Panc1 (cell line): ENCODE data around the gene ZNF329. TPM values are rescaled to one million over a fixed set of nuclear protein-coding genes. Genes with fewer than 3 reads are reported as not detected.

ENCODE experiments used
- ATAC-seq: fragments of 200-7000 bp; cut with Tn5 transposase; 2 replicates; pipeline ENCODE4 v1.9.1; 2020; ENCODE audit warnings: mild to moderate bottlenecking, moderate library complexity
- BruUV-seq: library from RNA; stranded (reverse); fragments of 400-500 nt; replicated peaks from 2 replicates; lab custom pipeline; 2021; lab: Mats Ljungman, UMichigan
- CTCF ChIA-PET: fragments of 300-600 bp; sonication (Branson Sonifier 250); formaldehyde crosslinking; loops from one replicate; lab custom pipeline; 2022; ENCODE audit warnings: antibody characterized with exemption; lab: Charles Lee
- POLR2A ChIA-PET: fragments of 300-600 bp; sonication (Branson Sonifier 250); formaldehyde crosslinking; loops from one replicate; lab custom pipeline; 2022; ENCODE audit warnings: antibody characterized with exemption; lab: Charles Lee
- DNase-seq: peaks from one replicate; pipeline ENCODE4 v3.0.0-alpha.2; 2010; ENCODE audit warnings: low read depth, low spot score
- H3K27ac ChIP-seq: 2 replicates; pipeline ENCODE4 v1.5.1; 2011; ENCODE audit warnings: mild to moderate bottlenecking, low read length, inconsistent platforms
- H3K27me3 ChIP-seq: fragments of 200-500 bp; sonication (Bioruptor generic); 2 replicates; pipeline ENCODE4 v1.6.0; 2014; ENCODE audit warnings: low read length, inconsistent platforms; ENCODE audit not compliant: control insufficient read depth, insufficient read depth
- H3K36me3 ChIP-seq: fragments of 200-500 bp; sonication (Bioruptor generic); 2 replicates; pipeline ENCODE4 v1.5.1; 2014; ENCODE audit warnings: inconsistent platforms, mild to moderate bottlenecking, low read length, moderate library complexity; ENCODE audit not compliant: control insufficient read depth, insufficient read depth
- H3K4me1 ChIP-seq: 2 replicates; pipeline ENCODE4 v1.5.1; 2011; ENCODE audit warnings: inconsistent platforms, mild to moderate bottlenecking, low read length, moderate library complexity; ENCODE audit not compliant: control insufficient read depth, insufficient read depth
- H3K4me3 ChIP-seq, 2 experiments: 2 replicates each; pipeline ENCODE4 v1.5.1; 2011 to 2012; ENCODE audit warnings: low read depth in 2 of 2, low read length in 2 of 2, mild to moderate bottlenecking in 2 of 2, inconsistent platforms in 1 of 2, moderate library complexity in 1 of 2
- H3K9me3 ChIP-seq: fragments of 200-500 bp; sonication (Bioruptor generic); 2 replicates; pipeline ENCODE4 v1.5.1; 2014; ENCODE audit warnings: low read depth, mild to moderate bottlenecking, inconsistent platforms, low read length, moderate library complexity; ENCODE audit not compliant: control insufficient read depth, insufficient read depth
- POLR2AphosphoS5 ChIP-seq: IDR thresholded peaks from 2 replicates; pipeline ENCODE4 v1.6.1; 2012; ENCODE audit warnings: mild to moderate bottlenecking, low read depth, low read length, moderate library complexity
- SIN3A ChIP-seq: IDR thresholded peaks from 2 replicates; pipeline ENCODE4 v1.6.1; 2012; ENCODE audit warnings: low read depth, mild to moderate bottlenecking, low read length, moderate library complexity, borderline replicate concordance; ENCODE audit not compliant: insufficient read depth
- TCF7L2 ChIP-seq: IDR thresholded peaks from 2 replicates; pipeline ENCODE4 v1.6.1; 2011; ENCODE audit warnings: mild to moderate bottlenecking, low read depth, low read length, inconsistent platforms
- in situ Hi-C: cut with HindIII; loops from 2 replicates; pipeline ENCODE4 v1.10.0; 2016; ENCODE audit warnings: low sequenced_read_pairs, low pct_unique_long_range_greater_than_20kb
- intact Hi-C: fragments of 100-400 bp; cut with micrococcal nuclease; formaldehyde crosslinking; loops from one replicate; pipeline ENCODE4 v1.10.0; 2022; ENCODE audit not compliant: unreplicated experiment
- total RNA-seq: library from RNA; stranded (reverse); gene quantifications from one replicate; pipeline ENCODE4 v1.2.1, GENCODE V29; 2021; ENCODE audit not compliant: unreplicated experiment
- TF ChIP-seq, protein P1 (sequence below): fragments of 450-650 bp; IDR thresholded peaks from 2 replicates; pipeline ENCODE4 v1.5.1; 2017; ENCODE audit warnings: mild to moderate bottlenecking
- TF ChIP-seq, protein P2 (sequence below), 2 experiments: IDR thresholded peaks; 2 replicates each; pipeline ENCODE4 v1.6.1; 2011 to 2012; ENCODE audit warnings: low read depth in 2 of 2, control low read depth in 1 of 2, low read length in 1 of 2, mild to moderate bottlenecking in 1 of 2, moderate library complexity in 1 of 2; ENCODE audit not compliant: insufficient read depth in 1 of 2

The ZNF329 gene
- total RNA-seq, 1 experiment from 2014 or later: 12.2 TPM

DNA sequence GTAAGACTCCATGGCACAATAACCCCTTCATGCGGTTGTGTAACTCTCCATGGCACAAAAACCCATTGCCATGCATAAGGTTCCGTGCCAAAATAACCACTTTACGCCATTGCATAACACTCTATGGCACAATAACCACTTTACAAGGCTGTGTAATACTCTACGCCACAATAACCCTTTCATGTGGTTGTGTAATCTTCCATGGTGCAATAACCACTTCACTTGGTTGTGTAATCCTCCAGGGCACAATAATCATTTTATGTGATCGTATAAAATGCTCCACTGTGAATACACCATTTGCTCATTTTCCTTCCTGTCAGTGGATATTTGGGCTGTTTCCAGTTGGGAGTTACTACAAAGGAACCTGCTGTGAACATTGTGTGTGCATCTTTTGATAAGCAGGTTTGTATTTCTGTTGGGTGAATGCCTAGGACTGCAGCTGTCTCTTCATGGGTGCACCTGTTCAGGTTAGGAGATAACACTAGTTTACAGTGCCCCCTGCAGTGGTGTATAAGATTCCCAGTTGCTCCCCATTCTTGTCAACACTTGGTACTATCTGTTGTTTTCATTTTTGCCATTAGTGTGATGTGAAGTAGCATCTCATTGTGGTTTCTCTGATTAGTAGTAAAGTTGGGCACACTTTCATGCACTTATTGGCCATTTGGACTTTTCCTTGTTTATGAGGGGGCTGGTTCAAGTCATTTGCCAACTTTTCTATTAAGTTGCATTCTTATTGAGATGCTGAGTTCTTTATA lies 31.4 kb downstream of the ZNF329 start:
- TF ChIP-seq, protein P1, sequence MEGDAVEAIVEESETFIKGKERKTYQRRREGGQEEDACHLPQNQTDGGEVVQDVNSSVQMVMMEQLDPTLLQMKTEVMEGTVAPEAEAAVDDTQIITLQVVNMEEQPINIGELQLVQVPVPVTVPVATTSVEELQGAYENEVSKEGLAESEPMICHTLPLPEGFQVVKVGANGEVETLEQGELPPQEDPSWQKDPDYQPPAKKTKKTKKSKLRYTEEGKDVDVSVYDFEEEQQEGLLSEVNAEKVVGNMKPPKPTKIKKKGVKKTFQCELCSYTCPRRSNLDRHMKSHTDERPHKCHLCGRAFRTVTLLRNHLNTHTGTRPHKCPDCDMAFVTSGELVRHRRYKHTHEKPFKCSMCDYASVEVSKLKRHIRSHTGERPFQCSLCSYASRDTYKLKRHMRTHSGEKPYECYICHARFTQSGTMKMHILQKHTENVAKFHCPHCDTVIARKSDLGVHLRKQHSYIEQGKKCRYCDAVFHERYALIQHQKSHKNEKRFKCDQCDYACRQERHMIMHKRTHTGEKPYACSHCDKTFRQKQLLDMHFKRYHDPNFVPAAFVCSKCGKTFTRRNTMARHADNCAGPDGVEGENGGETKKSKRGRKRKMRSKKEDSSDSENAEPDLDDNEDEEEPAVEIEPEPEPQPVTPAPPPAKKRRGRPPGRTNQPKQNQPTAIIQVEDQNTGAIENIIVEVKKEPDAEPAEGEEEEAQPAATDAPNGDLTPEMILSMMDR: no peak
- TF ChIP-seq TCF7L2 (no peak), SIN3A (no peak), POLR2AphosphoS5 (no peak)
- TF ChIP-seq, protein P2, sequence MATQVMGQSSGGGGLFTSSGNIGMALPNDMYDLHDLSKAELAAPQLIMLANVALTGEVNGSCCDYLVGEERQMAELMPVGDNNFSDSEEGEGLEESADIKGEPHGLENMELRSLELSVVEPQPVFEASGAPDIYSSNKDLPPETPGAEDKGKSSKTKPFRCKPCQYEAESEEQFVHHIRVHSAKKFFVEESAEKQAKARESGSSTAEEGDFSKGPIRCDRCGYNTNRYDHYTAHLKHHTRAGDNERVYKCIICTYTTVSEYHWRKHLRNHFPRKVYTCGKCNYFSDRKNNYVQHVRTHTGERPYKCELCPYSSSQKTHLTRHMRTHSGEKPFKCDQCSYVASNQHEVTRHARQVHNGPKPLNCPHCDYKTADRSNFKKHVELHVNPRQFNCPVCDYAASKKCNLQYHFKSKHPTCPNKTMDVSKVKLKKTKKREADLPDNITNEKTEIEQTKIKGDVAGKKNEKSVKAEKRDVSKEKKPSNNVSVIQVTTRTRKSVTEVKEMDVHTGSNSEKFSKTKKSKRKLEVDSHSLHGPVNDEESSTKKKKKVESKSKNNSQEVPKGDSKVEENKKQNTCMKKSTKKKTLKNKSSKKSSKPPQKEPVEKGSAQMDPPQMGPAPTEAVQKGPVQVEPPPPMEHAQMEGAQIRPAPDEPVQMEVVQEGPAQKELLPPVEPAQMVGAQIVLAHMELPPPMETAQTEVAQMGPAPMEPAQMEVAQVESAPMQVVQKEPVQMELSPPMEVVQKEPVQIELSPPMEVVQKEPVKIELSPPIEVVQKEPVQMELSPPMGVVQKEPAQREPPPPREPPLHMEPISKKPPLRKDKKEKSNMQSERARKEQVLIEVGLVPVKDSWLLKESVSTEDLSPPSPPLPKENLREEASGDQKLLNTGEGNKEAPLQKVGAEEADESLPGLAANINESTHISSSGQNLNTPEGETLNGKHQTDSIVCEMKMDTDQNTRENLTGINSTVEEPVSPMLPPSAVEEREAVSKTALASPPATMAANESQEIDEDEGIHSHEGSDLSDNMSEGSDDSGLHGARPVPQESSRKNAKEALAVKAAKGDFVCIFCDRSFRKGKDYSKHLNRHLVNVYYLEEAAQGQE (IDR thresholded peaks at IDR 0.05; ENCODE audit: insufficient read depth in 1 of 2, low read depth in 2 of 2, low read length in 1 of 2): no peak
- Histone ChIP-seq H3K4me1 (no peaks in the 10 kb centered on the region), H3K27me3 (no peaks in the 10 kb centered on the region), H3K4me3 (no peak overlapping the region), H3K36me3 (no peaks in the 10 kb centered on the region), H3K27ac (no peak overlapping the region), H3K9me3 (peaks cover 71% of the 10 kb centered on the region)
- intact Hi-C loops (no loop called here), in situ Hi-C loops (no loop called here)
- ATAC-seq (no peak), DNase-seq (no peak)
- BruUV-seq: no TSS peak
- ChIA-PET CTCF (no interaction called here), POLR2A (no interaction called here)

DNA sequence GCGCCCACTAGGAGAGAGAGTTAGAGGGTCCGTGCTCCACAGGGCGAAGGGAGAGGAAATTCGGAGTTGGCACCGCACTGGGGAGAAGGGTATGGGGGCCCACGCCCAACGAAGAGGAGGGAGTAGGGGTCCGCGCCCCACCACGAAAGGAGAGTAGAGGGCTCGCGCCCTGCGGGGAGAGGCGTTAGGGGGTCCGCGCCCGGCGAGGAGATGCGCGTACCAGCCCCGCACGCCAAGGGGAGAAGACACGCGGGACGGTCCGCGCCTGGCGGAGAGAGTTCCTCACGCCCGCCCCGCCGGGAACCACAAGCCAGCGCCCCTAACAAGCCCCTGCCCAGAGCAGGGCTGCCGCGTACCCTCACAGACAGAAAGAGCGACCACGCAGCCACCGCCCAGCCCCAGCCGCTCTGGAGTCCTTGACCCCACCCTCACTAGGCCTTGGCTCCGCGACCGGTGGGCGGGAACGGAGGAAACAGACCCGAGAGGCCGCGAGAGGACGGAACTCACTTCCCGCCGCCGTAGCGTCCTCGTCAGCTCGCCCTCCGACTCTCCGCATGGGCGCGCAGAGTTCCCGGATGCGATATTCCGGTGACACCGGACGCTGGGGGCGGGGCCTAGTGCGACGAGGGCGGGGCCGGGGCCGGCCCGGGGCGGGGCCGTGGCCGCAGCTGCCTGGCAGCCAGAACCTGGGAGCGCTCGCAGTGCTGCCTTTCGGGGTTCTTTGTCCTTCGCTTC lies 32.6 kb downstream of the ZNF329 start:
- TF ChIP-seq SIN3A (no peak), POLR2AphosphoS5 (no peak), TCF7L2 (no peak)
- TF ChIP-seq, protein P2 (IDR thresholded peaks at IDR 0.05; ENCODE audit: insufficient read depth in 1 of 2, low read depth in 2 of 2, low read length in 1 of 2): no peak
- TF ChIP-seq, protein P1: no peak
- ATAC-seq (no peak), DNase-seq (no peak)
- in situ Hi-C loops (no loop called here), intact Hi-C loops (no loop called here)
- Histone ChIP-seq H3K4me3 (no peak overlapping the region), H3K4me1 (no peaks in the 10 kb centered on the region), H3K27me3 (no peaks in the 10 kb centered on the region), H3K9me3 (peaks cover 65% of the 10 kb centered on the region), H3K27ac (no peak overlapping the region), H3K36me3 (no peaks in the 10 kb centered on the region)
- POLR2A ChIA-PET: no interaction called here
- BruUV-seq: no TSS peak
- CTCF ChIA-PET: no interaction called here
